Measurements from ENCODE around the gene ALDOB.

Gene ALDOB

DNA sequence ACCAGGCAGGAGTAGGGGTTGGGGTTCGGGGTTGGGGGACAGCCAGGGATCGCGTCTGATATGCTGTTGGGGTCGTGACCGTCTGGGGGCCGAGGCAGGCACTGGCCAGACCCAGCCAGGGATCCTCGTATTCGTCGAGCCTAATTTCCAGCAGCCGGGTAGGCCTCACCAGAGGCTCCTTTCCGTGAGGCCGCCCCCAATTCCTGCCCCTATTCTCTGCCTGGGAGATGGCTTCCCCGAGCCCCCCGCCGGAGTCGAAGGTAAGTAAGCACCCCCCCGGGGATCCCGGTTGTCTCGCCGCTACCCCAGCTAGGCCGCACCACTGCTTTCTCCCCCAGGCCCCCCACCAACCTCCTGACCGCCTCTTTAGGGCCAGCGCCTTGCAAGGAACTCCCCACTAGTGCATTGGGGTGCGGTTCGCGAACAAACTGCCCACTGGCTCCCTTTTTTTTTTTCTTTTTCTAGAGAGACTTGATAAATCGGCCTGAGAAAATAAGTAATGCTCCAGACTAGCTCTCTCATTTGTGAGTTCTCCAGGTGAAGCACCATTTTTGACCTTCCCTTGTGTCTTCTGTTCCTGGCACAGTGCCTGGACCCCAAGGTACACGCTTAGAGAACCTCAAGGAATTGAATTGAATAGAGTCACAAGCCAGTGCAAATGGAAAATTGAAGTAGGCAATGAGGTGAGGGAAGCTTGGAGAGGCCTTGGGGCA, 36.5 kb downstream of the ALDOB start:
- peak overlapping the region; percentile 80 for H3K27ac ChIP-seq

DNA sequence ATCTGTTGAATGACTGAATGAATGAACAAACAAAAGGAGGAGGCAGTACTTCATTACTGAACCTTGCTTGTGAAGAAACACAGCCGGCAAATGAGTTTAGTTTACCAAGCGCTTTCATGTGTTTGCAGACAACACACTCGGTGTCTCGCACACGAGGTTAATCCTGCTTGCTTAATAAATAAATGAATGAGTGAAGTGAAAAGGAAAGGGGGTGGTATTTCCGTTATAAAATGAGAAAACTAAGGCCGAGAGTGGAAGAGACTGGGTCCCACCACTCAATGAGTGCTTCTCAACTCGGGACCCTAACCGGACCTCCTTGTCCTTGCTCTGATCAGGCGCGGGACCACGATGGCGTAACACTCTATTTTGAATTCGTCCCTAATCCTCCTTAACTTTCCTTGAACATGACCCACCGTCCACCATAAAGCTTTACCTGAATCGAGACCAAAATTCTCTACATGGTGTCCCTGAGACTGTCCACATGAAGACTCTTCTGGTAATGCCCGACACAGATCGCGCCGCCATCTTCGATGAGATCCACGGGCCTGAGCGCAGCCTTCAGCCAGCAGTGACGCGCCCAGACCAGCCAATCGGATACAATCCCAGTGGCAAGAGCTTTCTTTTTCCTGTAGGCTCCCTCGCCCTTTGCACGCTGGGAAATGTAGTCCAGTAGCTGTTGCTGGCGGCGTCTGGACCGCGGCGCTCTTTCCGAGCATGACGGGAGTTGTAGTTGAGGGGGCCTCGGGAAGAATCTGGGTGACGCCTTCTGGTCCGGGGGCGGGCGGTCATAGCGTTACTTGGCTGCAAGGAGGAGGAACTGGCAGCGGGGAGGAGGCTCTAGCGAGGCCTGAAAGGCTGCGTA, 37.3 kb downstream of the ALDOB start, which contains the start of the genes MRPL50 and ZNF189:
Gene MRPL50, minus strand, starts transcription at position 551 of the 862 bp plus-strand sequence. Its CDS starts 26 bp downstream, at position 525.
Gene ZNF189, plus strand, starts transcription at position 784 of the 862 bp plus-strand sequence. CDS start 306 bp downstream, outside the sequence.
- TF ChIP-seq, protein P1, sequence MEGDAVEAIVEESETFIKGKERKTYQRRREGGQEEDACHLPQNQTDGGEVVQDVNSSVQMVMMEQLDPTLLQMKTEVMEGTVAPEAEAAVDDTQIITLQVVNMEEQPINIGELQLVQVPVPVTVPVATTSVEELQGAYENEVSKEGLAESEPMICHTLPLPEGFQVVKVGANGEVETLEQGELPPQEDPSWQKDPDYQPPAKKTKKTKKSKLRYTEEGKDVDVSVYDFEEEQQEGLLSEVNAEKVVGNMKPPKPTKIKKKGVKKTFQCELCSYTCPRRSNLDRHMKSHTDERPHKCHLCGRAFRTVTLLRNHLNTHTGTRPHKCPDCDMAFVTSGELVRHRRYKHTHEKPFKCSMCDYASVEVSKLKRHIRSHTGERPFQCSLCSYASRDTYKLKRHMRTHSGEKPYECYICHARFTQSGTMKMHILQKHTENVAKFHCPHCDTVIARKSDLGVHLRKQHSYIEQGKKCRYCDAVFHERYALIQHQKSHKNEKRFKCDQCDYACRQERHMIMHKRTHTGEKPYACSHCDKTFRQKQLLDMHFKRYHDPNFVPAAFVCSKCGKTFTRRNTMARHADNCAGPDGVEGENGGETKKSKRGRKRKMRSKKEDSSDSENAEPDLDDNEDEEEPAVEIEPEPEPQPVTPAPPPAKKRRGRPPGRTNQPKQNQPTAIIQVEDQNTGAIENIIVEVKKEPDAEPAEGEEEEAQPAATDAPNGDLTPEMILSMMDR (conservative IDR thresholded peaks at IDR 0.05) = no peak
- peak within 1 kb of the TSS; percentile 80 for H3K27ac ChIP-seq

More for the DNA sequence above, 36.5 kb downstream of the ALDOB start:
- TF ChIP-seq, protein P1 (conservative IDR thresholded peaks at IDR 0.05) = no peak

DNA sequence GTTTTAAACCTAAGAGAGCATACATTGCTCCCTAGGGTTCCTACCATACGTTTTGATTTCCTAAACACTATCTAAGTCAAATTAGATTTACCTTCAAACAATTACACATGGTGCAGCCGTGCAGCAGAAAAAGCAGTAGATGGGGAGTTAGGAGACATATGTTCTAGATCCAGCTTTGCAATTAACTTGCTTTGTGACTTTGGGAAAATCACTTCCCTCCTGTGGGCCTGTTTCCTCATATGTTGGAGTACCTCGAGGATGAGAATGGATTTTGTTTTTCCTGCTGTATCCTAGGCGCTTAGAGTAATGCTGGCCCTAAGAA, 37.9 kb downstream of the ALDOB start:
- TF ChIP-seq, protein P1 (conservative IDR thresholded peaks at IDR 0.05) = no peak
- H3K27ac ChIP-seq = peak overlapping the region; percentile 80

DNA sequence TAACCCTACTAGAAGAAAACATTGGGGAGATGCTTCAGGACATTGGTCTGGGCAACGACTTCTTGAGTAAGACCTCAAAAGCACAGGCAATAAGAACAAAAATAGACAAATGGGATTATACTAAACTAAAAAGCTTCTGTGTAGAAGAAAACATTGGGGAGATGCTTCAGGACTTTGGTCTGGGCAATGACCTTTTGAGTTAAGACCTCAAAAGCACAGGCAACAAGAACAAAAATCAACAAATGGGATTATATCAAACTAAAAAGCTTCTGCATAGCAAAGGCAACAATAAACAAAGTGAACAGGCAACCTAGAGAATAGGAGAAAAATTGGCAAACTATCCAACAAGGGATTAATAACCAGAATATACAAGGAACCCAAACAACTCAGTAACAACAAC, 40.9 kb downstream of the ALDOB start:
- H3K27ac ChIP-seq = no peak overlapping the region

DNA sequence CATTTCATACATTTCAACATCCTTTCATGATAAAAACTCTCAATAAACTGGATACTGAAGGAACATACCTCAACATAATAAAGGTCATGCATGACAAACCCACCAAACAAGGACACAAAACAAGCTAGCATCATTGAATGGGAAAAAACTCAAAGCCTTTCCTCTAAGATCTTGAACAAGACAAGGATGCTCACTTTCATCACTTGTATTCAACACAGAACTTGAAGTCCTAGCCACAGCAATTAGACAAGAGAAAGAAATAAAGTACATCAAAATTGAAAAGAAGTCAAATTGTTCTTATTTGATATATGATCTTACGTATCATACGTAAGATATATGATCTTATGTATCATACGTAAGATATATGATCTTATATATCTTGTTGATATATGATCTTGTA, 42.4 kb downstream of the ALDOB start:
- TF ChIP-seq, protein P1 (conservative IDR thresholded peaks at IDR 0.05) = no peak
- H3K27ac ChIP-seq = no peak overlapping the region

More for the DNA sequence above, 40.9 kb downstream of the ALDOB start:
- TF ChIP-seq, protein P1 (conservative IDR thresholded peaks at IDR 0.05) = no peak

DNA sequence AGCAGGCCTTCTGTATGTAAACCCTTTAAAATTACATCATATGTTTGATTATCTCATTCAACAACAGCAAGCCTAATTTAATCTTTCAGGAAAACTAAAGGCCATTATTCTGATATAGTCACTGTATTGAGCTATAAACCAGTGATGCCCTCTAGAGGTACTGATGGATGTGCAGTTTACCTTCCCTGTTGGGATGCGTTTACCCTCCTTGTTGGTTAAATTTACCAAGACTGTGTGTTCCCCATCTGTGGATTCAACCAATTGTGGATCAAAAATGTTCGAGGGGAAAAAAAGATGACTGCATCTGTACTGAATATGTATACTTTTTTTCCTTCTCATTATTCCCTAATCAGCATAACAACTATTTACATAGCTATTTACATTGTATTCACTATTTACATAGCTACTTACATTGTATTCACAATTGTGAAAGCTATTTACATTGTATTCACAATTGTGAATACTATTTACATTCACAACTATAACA, 47.0 kb downstream of the ALDOB start:
- TF ChIP-seq, protein P1 (conservative IDR thresholded peaks at IDR 0.05) = peak; percentile 32; the same call in 1 of the 2 replicates
- peak overlapping the region; percentile 45; the same call in 1 of the 2 replicates for H3K27ac ChIP-seq

All from VCaP (cell line).